ENCODE results near the gene HNRNPUL2. TPM values are rescaled to one million over a fixed set of nuclear protein-coding genes. Genes with fewer than 3 reads are reported as not detected.
"Not testable (repeated sequence)": the region's sequence is repeated elsewhere in the genome, so short reads cannot be mapped to it uniquely, and the experiment has no call there.

The HNRNPUL2 gene
- total RNA-seq, 4 donors from 2014 or later, result 16.4 to 30.8 (median 21.5) TPM

DNA sequence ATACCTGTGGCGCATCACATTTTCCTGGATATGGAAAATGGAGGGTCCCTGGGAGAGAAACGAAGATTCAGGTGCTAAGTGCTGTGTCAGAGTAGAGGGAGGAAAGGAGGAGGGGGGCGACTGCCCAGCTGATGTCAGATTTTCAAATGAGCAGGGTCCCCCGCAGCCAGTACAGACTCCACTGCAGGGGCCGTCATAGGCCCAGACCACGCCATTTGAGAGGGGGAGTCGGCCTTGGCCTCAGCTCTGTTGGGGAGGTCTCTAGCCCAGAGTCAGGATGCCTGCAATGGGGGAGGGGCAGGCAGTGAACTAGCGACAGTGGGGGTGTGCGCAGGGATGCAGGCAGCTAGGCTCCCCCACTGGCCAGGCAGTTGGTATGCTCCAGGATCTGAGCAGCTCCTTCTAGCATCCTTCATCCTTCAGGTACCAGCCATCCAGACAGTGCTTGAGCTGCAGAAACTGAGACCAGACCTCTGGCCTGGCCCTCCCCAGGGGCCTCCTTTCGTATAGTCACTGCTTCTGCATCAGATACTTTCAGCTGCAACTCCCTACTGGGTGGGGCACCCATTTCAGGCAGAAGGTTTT lies 19.9 kb downstream of the HNRNPUL2 start, which contains the start of the genes BSCL2 and GNG3:
BSCL2 (minus strand) TSS at position 148 of the 585 bp plus-strand sequence. CDS start 229 bp downstream, outside the sequence.
GNG3 (plus strand) TSS at position 400 of the 585 bp plus-strand sequence. CDS start 620 bp downstream, outside the sequence.
- Histone ChIP-seq H3K36me3 (peaks cover 0 to 11% of the 10 kb centered on the region in 2 donors), H3K4me1 (peaks cover 20 to 30% of the 10 kb centered on the region in 2 donors), H3K9me3 (no peaks in the 10 kb centered on the region), H3K27me3 (no peaks in the 10 kb centered on the region), H3K4me3 (replicated peaks in 1 of 3) (peak within 1 kb of the TSS in 2 of 3 donors; percentile 15 to 64), H3K27ac (peak within 1 kb of the TSS; percentile 57 to 88 (median 84))
- DNase-seq, result peak in 1 of 2 donors; percentile 6
- intact Hi-C loops (cut with DNase I), result no loop called here
- WGBS, 2 donors, result 83 to 94% methylated on average over 9 of the region's 10 CpGs
- no peak for TF ChIP-seq POLR2A (IDR thresholded peaks at IDR 0.05)
- TF ChIP-seq CTCF (IDR thresholded peaks at IDR 0.05), result no peak

DNA sequence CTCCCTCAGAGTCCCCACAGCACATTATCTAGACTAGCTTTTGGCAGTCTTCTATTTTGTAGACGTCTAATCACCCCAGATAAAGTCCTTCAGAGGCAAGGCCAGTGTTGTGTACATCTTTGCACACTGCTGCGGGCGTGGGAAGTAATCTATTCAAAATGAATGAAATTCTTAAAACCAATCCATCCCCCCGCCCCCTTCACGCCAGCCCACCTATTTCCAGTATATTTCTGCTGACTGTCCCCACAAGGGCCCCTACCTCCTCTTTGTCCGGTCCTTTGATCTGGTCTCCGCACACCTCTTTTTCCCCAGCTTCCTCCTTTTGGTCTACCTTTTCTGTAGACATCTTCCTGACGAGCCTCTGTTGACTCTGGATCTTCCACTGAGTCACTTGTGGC lies 20.4 kb downstream of the HNRNPUL2 start:
- DNase-seq, result peak in 1 of 2 donors; percentile 8
- 86 to 87% methylated on average over 8 of the region's 8 CpGs for WGBS, 2 donors
- Histone ChIP-seq H3K4me1 (peaks cover 20 to 30% of the 10 kb centered on the region in 2 donors), H3K36me3 (peaks cover 0 to 8% of the 10 kb centered on the region in 2 donors), H3K9me3 (no peaks in the 10 kb centered on the region), H3K27ac (peak overlapping the region in 2 of 3 donors; percentile 58 to 67), H3K27me3 (no peaks in the 10 kb centered on the region), H3K4me3 (replicated peaks in 1 of 3) (peak overlapping the region in 1 of 3 donors; percentile 64)
- intact Hi-C loops (cut with DNase I), result no loop called here
- TF ChIP-seq POLR2A (IDR thresholded peaks at IDR 0.05), result no peak
- no peak for TF ChIP-seq CTCF (IDR thresholded peaks at IDR 0.05)

DNA sequence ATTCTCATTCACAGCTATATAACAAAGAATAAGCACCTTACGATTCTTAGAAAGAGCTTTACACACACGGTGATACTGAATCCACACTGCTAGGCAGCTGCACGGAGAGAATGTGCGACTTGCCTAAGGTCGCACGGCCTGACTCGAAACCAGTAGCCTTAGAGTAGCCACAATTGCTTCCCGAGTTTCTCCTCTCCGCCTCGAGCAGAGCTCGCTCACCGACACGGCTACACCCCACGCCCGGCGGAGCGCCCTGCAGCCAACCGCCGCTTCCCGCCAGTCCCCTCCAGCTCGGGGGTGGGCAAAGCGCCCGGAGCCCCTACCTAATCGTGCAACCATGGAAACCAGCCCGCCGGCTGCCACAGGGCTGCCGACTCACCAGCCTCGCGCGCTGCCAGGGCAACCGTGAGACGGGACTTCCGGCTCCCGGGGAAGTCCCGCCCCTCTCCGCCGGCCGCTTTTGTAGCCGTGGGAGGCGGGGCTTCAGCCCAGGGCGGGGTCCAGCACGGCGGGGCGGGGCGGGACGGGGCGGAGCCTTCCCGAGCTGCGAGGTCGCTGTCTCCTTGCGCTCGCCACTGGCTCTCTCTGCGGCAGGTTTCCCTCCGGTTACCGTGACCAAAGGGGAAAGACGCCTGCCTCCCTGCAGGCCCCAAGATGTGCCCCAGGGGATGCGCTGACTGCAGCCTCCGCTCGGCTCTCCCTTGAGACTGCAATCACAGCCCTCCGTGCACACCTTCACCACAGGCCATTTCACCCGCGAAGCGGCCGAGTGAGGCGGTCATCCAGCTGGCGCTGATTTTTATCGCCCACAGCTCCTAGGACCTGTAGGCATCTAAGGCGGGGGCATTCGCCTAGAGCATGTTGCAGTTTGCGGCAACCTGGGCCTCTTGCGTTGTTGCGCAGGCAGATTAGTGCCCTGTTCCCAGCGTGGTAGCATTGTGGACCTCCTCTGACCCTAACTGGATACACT lies 21.1 kb downstream of the HNRNPUL2 start:
- Histone ChIP-seq H3K36me3 (peaks cover 0 to 8% of the 10 kb centered on the region in 2 donors), H3K27me3 (no peaks in the 10 kb centered on the region), H3K9me3 (no peaks in the 10 kb centered on the region), H3K4me3 (replicated peaks in 1 of 3) (peak overlapping the region; percentile 51 to 82 (median 64)), H3K27ac (peak overlapping the region; percentile 57 to 67 (median 58)), H3K4me1 (peaks cover 20 to 30% of the 10 kb centered on the region in 2 donors)
- no peak for TF ChIP-seq CTCF (IDR thresholded peaks at IDR 0.05)
- TF ChIP-seq POLR2A (IDR thresholded peaks at IDR 0.05), result peak in 1 of 2 donors; percentile 66
- DNase-seq, result peak; percentile 94 to 95
- intact Hi-C loops (cut with DNase I), result no loop called here
- WGBS, 2 donors, result 14 to 15% methylated on average over 14 to 30 of the region's 73 CpGs

- TF ChIP-seq POLR2A (IDR thresholded peaks at IDR 0.05), result no peak
- no peak for TF ChIP-seq CTCF (IDR thresholded peaks at IDR 0.05)
- H3K9me3 ChIP-seq, result no peaks in the 10 kb centered on the region
- WGBS, 2 donors, result 32 to 40% methylated on average over 7 of the region's 7 CpGs
- H3K36me3 ChIP-seq, result peaks cover 0 to under 1% of the 10 kb centered on the region in 2 donors
- H3K27me3 ChIP-seq, result no peaks in the 10 kb centered on the region
- peaks cover 20 to 29% of the 10 kb centered on the region in 2 donors for H3K4me1 ChIP-seq
- DNase-seq, result peak in 1 of 2 donors; percentile 19
- intact Hi-C loops (cut with DNase I), result no loop called here
- peak overlapping the region in 2 of 3 donors; percentile 9 to 67 for H3K27ac ChIP-seq
- peak overlapping the region in 1 of 3 donors; percentile 64 for H3K4me3 ChIP-seq (replicated peaks in 1 of 3)
Observed at GRCh38 chr11:62705413-62705812, 21.8 kb downstream of the HNRNPUL2 start.

DNA sequence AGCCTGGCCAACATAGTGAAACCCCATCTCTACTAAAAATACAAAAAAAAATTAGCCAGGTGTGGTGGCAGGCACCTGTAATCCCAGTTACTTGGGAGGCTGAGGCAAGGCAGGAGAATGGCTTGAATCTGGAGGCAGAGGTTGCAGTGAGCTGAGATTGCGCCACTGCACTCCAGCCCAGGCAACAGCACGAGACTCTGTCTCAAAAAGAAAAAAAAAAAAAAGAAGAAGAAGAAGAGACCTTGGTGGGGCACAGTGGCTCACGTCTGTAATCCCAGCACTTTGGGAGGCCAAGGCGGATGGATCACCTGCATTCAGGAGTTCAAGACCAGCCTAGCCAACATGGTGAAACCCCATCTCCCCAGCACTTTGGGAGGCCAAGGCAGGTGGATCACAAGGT lies 23.3 kb downstream of the HNRNPUL2 start:
- H3K4me3 ChIP-seq (replicated peaks in 1 of 3); H3K27me3 ChIP-seq; intact Hi-C loops (cut with DNase I); DNase-seq; H3K27ac ChIP-seq; H3K9me3 ChIP-seq; H3K36me3 ChIP-seq: not testable (repeated sequence)
- 93 to 95% methylated on average over 4 of the region's 4 CpGs for WGBS, 2 donors
- H3K4me1 ChIP-seq, result peaks cover 13 to 21% of the 10 kb centered on the region in 2 donors

Data from thyroid gland (tissue), 4 donors.